HG02884 (cell line): ENCODE measurements around the gene AP2A2.

Experiments used
- ATAC-seq: cut with Tn5 transposase; IDR thresholded peaks from one replicate; pipeline ENCODE4 v1.9.1; 2021; ENCODE audit warnings: mild to moderate bottlenecking, moderate library complexity; ENCODE audit not compliant: unreplicated experiment

Gene AP2A2

DNA sequence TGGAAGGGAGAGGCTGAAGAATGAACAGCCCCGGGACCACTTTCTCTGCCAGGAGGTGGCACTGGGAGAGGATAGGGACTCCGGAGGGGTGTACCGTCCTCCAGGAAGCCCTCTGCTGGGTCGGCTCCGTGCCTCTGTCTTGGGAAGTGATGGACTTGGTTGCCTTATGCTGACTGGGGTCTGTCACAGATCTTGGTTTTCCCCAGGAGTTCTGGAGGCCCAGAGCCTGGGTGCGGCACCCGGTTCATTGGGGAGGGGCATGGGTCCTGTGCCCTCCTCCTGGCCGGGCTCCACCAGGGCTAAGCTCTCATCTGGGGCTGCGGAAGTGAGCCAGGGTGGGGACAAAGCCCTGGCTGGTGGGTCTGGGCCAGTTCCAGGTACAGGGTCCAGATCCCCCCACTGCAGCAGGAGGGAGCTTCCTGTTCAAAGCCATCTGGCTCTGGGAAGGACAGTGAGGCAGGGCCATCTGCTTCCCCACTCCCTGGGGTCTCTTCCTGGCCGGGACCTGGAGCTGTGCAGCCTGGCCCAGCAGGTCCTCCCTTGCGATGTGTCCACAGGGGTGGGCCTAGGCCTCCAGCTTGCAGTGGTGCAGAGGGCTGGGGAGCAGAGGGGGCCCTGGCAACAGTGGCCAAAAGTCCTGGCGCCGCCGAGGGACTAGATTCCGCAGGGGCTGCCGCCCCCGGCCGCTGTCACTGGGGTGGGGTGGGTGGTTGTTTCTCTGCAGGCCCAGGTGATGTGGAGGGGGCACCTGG is 1.1 kb upstream of the AP2A2 start:
- no peak for ATAC-seq

DNA sequence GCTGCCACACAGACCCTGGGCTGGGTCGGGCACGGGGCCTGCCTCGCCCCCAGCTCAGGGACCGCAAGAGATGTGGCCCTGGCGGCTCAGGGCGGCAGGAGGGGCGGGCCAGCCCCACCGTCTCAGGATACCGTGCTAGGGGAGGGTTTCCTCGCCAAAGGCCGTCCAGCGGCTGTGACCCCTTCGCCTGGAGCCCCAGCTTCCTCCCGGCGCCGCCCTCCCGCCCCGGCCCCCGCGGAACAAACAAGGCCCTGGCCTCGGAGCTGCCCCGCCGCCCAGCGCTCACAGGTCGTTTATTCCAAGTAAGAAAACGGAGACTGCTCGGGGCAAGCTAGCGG is 543 bp upstream of the AP2A2 start:
- no peak for ATAC-seq

DNA sequence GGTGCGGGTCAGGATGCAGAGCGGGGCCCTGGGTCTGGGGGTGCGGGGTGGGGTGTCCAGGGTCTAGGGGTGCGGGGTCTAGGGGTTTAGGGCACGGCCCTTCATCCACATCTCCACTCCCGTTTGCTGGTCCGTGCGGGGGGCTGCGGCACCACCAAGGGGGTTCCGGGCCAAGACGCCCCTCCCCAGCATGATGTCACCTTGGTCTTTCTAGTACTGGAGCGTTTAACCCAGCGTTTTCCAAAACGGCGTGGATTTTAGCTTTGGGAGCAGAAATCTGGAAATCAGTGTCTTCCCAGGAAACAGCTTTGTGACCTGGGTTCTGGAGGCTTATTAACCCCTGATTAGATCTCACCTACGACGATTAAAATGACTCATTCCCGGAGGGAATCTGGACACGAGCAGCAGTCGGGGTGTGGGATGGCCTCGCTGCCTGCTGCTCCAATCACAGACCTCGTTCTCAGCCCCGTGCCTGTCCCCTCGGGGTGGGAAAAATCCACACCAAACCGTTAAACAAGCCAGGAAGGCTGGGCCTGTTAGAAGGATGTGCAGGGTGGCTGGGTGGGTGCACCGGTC is 759 bp downstream of the AP2A2 start:
- no peak for ATAC-seq

DNA sequence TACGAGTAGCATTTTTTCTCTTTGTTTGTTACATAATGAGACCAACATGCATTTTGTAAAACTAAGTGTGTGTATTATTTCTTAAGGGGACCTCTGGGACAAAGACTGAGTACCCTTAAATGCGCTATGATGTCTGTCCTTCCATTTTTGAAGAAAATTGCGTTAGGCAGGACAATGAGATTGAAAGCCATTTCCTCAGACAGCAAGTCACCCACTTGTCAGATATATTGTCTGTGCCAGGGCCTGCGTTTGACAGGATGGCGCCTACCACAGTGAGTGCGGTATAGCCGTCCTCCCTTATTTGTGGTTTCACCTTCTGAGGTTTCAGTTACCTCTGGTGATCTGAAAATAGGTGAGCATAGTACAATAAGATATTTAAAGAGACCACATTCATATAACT is 2.2 kb downstream of the AP2A2 start:
- no peak for ATAC-seq

DNA sequence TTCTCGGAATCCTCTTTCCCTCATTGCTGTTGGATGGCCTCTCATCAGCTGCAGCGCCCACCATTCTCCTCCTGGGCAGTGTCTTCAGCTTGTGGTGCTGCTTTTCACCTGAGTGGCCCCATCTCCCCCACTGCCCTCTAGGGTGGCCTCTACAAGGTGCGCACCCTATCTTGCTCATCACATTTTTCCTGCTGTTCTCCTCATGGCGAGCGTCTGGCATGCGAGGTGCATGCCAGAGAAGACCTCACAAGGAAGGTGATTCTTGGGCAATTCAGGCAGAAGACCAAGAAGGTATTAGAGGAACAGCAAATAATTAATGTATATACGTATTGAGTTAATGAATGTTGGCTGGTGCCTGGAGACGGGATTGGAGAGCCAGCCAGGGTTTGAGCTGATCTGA is 3.1 kb downstream of the AP2A2 start:
- no peak for ATAC-seq

DNA sequence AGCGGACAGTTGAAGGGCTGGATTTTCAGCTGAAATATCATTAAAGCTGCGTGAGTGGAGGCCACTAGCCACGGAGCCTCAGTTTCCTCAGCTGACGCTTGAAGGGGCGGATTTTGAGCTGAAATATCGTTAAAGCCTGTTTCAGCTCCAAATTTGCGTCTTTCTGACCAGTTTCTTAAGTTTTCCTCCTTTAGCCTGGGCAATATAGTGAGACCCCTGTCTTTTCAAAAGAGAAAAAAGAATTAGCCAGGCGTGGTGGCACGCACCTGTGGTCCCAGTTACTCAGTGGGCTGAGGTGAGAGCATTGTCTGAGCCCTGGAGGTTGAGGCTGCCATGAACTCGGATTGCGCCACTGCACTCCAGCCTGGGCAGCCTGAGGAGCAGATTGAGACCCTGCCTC is 3.7 kb downstream of the AP2A2 start:
- ATAC-seq = no peak

DNA sequence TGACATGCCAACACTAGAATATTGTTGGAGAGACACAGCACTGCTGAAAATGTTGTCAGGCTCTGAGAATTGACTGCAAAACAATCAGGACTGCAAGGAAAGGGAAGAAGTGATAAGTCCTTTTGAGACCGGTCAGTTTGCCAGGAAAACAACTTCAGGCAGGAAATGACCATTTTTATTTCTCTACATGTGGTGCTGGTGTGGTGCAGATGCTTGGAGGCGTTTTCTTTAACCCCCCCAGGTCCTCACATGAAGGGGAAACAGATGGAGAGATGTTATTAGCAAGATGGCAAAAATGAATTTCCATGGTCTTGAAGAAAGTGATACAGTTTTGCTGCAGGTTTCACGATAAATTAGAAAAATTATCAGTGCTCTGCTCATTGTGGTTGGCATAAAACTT is 5.7 kb downstream of the AP2A2 start:
- no peak for ATAC-seq

DNA sequence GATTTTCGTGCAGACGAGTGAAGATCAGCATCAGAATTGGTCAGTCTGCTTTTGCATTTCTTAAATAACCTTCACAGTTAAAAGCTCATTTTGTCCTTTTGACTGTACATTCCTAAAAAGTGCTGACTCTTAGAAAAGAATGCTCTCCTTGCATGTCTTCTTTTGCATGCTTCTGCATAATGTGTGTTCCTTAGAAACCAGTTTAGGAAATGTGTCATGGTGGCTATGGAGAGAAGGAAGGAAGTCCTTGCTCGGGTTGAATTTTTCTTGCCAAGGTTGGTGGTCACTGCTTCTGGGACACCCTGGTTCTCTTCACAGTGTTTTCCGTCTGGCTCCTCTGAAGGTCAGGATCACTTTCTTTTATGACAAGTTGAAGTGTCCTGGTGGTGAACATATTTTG is 6.8 kb downstream of the AP2A2 start:
- ATAC-seq = no peak

DNA sequence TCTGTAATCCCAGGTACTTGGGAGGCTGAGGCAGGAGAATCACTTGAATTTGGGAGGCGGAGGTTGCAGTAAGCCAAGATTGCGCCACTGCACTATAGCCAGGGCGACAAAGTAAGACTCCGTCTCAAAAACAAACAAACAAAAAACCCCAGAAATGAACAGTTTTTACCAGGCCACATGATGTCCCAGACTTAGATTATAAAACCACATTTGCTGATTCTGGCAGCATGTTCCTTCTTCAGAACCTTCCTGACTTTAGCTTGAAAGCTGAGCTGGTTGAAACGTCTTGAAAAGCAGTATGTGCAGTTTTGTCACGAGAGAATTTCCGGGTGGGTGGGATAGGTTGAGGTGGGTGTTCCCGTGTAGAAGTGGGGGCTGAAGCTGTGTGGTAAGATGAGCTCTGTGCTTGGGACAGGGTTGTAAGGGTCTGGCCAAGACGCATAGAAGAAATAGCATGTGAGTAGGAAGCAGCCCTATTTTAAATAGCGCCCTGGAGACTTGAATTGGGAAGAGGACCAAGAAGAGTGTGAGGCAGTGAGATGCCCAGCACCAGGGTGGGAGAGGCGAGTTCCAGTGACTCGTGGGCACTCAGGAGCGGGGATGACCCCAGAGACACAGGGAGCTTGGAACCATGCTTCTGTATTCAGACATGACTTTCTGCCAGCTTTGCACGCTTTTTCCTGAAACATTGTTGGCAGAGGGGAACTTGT is 7.6 kb downstream of the AP2A2 start:
- no peak for ATAC-seq

DNA sequence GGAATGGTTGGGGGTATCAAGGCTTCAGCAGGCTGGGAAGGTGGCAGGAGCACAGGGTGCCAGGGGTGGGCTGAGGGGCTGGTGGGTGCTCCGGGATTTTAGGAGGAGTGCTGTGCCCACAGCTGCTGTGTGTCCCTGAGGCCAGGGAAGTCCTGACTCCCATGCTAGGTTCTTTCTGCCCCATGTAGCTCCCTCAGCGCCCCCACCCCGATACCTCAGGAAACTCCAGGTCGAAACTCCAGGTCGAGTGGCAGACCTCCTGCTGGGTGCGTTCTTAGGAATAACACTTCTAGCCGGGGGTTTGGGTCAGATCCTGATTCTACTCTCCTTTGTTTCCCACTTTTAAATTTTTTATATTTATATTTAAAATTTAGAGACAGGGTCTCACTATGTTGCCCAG is 8.3 kb downstream of the AP2A2 start:
- ATAC-seq = no peak

DNA sequence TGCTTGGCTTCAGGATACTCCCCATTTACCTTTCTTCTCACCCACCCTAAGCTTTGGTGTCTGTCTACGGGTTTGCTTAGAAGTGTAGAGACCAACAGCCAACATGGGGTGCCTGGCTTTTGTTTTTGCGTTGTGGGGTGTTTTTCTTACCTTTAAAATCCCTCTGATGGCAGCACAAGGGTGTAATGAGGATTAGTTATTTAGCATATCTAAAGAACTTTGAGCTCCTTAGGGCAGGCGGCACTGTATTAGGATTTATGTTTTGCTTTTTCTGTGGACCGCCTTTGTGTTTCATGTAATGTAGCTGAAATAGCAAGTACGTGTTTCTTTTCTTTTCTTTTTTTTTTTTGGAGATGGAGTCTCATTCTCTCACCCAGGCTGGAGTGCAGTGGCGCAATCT is 8.9 kb downstream of the AP2A2 start:
- no peak for ATAC-seq

DNA sequence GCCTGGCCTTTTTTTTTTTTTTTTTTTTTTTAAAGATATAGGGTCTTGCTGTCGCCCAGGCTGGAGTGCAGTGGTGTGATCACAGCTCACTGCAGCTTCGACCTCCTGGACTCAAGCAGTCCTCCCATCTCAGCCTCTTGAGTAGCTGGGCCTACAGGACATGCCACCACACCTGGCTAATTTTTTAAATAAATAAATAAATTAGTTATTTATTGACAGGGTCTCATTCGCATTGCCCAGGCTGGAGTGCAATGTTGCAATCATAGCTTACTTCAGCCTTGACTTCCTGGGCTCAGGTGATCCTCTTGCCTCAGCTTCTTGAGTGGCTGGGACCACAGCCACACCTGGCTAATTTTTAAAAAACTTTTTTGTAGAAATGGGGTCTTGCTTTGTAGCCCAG is 10.5 kb downstream of the AP2A2 start:
- no peak for ATAC-seq

DNA sequence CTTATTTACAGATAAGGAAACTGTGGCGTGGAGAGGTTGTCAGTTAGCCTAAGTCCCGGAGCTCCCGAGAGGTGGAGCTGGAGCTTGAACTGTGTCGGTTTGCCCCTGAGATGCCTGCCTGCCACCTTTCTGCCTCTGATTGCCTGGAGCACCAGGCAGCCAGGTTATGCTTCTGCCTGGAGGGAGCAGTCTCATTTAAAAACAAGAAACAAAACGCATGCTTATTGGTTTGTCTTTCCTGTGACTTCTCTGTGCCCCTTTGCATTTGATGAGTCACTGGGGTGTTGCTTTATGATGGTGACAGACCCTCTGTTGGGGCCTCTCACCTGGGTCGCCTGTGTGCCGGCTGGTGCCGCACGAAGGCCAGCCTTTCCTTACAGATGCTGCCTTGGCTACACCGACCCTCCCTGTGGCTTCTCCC is 12.2 kb downstream of the AP2A2 start:
- ATAC-seq = no peak

DNA sequence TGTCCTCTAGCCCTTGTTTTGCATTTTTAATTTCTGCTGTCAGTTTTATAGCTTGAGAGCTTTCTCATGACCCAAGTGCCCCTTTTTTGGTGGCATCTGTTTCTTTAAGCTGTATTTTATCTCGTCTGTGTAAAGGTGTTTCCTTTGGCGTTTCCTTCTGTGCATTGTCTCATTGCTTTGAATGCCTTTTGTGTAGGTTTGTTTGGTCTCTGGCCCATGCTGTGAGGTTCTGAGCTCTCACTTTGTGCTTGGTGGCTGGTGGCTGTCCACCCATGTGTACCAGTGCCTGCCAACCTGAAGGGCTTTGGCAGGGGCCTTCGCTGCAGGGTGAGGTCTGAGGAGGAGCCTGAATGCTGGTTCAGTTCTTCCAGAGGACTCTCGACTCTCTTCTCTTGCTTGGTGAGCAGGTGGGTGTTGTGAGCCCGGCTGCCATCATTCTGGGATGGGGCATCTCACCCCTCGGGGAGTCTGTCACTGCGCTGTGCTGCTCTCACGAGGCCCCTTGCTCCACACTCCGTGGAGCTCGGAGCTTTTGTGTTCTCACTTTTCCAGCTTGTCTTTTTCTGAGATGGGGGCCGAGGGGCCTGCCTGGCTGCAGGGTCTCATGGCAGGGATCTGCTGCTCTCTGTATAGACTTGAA is 14.9 kb downstream of the AP2A2 start:
- ATAC-seq = no peak

DNA sequence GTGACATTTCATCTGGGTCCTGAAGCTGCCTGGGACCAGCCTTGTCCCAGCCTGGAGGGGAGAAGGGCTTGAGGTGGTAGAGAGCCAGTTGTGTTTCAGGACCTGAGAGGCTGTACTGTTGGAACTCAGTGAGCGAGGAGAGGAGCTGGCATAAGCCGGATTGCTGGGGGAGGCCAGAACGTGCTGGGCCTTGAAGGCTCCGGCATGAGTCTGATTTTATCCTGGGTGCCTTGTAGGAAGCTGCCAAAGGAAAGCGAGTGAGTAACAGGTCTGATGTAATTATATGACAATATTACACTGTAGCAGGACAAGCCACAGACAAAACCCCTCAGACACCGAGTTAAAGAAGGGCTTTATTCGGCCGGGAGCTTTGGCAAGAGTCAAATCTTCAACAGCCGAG is 17.2 kb downstream of the AP2A2 start:
- ATAC-seq = no peak

DNA sequence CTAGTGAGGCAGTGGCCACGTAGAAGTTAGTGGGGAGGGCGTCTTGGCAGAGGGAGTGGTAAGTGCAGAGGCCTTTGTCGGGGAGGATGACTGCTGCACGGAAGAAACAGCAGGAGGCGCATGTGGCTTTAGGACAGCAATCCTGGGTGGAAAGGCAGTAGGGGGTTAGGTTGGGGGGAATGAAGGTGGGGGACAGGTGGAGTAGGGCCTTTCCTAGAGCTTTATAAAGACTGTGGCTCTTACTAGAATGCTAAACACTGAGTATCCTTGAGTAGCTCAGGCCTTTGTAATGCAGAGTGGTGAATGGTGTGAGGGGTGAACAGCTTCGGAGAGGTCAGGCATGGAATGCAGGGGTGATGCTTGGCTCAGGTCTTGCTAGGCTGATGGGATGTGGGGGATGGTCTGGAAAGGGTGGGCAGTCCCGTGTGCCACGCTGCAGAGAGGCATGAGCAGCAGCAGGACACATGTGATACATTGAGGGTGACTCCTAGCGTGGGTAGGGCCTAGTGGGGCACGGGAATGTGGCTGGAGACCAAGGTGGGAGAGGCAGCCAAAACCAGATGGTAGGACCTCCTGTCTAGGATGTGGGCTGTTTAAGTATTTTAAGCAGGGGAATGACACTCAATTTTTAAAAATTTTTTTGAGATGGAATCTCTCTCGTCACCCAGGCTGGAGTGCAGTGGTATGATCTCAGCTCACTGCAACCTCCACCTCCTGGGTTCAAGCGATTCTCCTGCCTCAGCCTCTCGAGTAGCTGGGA is 19.2 kb downstream of the AP2A2 start:
- ATAC-seq = no peak

DNA sequence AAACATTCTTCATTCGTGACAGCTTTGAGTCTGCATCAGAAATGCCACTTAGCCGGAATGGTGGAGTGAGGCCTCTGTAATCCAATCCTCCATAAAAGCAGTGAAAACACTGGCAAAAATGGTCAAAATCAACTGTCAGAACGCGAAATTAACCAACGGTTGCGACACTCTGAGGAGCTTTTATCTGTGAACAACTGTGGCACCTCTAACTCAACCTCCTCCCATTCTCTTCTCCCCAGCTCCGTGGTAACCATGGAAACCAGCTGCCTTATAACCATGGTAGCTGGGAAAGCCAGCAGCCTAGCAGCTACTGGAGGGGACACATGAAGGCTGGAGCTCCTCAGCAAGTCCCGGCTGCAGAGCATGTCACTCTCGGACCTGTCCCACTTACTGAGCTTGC is 20.3 kb downstream of the AP2A2 start:
- no peak for ATAC-seq

DNA sequence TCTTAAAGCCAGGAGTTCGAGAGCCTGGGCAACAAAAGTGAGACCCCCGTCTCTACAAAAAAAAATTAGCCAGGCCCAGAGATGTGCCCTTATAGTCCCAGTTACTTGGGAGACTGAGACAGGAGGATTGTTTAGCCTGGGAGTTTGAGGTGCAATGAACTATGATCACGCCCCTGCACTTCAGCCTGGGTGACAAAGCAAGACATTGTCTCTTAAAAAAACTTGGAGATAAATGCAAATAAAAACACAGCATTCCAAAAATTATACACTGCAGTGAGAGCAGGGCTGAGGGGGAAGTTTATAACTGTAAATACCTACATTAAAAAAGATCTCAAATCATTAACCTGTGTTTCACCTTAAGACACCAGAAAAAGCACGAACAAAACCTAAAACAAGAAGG is 22.1 kb downstream of the AP2A2 start:
- no peak for ATAC-seq

DNA sequence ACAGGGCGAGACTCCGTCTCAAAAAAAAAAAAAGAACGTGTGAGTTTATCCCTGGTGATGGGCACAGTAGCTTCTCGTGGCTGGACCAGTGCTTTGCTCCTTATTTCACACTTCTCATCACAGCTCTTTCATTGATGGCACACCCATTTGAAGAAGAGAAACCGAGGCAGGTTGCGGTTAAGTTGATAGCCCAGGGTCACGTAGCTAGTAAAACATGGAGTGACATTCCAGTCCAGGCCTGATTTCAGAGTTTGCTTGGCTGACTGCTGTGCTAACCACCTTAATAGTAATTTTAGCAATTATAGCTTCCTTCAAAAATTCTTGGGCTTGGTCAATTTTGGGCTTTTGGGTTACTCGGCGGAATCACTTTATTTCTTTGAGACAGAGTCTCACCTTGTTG is 25.8 kb downstream of the AP2A2 start:
- ATAC-seq = no peak

DNA sequence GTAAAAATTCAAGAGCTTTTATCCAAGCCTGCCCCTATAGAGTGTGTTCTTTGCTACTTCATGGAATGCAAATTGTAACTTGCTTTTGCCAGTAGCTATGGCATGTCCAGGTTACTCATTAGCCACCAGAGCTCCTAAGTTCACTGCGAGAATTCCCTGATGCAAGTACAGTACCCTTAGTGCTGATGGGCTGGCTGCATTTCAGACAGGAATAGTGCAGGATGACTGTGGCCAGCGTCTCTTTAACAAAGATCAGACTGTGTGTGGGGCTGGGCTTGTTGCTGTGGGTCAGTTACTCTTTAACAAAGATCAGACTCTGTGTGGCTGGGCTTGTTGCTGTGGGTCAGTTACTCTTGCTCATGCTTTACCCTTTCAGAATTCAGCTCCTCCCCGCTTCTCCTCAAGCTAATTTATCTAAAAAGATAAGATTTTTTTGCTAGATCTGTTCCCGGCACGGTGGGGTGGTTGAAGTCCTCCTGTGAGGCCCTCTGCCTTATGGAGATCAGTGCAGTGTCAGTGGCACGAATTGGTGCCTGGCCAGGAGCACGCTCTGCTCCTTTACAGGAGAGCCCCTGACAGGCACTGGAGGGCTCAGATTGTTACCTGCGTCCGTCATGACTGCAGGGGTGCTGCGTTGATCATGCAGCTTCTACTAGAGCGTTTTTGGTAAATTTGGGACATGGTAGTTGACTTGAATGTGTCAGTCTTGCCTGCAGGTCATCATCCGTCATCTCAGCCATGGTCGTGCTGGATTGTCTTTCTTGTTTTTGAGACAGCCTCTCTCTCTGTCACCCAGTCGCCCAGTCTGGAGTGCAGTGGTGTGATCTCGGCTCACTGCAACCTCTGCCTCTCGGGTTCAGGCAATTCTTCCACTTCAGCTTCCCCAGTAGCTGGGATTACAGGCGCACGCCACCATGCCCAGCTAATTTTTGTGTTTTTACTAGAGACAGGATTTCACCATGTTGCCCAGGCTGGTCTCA is 27.0 kb downstream of the AP2A2 start:
- no peak for ATAC-seq
